NCI-H2196 treated with DMSO at 0.1 percent for 48 hours (cell line): Measurements from ENCODE around the gene CYP27B1.

ENCODE experiments used
- DNase-seq: peaks from one replicate; lab custom pipeline; 2025; ENCODE audit not compliant: unreplicated experiment; lab: John Stamatoyannopoulos, UW

CYP27B1 gene, protein sequence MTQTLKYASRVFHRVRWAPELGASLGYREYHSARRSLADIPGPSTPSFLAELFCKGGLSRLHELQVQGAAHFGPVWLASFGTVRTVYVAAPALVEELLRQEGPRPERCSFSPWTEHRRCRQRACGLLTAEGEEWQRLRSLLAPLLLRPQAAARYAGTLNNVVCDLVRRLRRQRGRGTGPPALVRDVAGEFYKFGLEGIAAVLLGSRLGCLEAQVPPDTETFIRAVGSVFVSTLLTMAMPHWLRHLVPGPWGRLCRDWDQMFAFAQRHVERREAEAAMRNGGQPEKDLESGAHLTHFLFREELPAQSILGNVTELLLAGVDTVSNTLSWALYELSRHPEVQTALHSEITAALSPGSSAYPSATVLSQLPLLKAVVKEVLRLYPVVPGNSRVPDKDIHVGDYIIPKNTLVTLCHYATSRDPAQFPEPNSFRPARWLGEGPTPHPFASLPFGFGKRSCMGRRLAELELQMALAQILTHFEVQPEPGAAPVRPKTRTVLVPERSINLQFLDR

DNA sequence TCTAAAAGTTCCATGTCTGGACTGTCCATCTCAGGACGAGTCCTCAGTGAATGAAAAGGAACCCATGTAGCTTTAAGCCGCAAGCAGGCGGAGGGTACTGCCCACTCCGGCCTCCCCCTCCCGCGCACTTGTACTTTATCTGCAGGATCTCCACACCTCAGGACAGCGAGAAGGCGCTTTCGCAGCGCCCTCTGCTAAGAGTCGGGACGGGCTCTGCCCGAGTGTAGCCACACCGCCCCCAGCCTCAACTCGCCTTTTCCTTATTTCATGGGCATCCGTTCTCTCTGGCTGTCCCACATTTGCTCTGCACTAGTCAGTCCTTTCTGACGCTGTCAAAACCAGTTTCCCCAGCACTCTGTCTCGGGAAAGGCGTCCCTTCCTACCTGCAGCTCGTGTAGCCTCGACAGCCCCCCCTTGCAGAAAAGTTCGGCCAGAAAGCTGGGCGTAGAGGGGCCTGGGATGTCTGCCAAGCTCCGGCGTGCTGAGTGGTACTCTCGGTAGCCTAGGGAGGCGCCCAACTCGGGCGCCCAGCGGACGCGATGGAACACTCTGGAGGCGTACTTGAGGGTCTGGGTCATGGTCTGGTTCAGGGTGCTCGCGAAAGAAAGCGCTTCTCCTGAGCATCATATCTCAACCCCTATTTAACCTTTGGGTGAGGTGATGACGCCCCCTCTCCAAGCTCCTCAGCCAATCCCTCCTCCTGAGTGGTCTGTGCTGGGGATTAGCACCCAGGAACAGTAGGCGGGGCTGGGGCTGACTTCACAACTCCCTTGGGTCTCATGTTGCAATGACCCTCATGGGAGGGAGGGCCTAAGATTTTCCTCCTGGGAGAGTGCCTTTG, at the start of gene CYP27B1:
Gene CYP27B1 (minus strand): TSS at position 615 of the 841 bp plus-strand sequence. CDS start 37 bp downstream, at position 578.
- DNase-seq: no peak

DNA sequence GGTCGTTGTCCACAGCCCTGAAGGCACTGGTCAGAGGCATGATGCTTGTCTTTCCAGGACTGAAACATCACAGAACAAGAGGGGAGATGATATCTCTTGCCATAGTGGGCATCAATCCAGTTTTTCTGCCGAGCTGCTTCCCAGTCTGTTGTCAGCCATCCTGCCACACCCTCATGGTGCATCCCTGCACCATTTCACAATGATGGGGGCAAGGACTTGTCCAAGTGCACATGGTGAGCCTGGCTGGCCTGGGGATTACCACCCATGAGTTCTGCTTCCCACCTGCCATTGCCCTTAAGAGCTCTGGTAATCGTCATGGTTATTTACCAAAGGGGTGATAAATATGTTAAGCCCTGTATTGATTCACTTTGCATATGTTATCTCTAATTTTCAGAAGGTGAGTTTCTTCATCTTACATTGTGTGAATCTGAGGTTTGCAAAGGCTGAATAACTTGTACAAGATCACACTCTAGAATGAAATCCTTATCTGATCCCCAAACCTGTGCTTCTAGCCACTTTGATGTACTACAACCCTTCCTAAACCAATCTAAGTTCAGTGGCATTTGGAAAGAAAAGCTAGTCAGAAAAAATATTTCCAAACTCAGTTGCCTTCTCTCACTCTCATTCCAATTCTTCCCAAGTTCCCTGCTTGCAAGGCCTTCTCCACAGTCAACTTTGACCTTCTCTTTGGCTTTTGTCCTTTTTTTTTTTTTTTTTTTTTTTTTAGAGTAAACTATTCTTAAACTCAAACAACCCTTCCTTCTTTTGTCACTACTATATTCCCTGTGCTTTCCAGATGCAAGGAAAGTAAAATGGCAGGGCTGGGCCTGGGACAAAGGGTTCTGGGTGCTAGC, 49.4 kb upstream of the CYP27B1 start:
- peak; percentile 80 for DNase-seq

DNA sequence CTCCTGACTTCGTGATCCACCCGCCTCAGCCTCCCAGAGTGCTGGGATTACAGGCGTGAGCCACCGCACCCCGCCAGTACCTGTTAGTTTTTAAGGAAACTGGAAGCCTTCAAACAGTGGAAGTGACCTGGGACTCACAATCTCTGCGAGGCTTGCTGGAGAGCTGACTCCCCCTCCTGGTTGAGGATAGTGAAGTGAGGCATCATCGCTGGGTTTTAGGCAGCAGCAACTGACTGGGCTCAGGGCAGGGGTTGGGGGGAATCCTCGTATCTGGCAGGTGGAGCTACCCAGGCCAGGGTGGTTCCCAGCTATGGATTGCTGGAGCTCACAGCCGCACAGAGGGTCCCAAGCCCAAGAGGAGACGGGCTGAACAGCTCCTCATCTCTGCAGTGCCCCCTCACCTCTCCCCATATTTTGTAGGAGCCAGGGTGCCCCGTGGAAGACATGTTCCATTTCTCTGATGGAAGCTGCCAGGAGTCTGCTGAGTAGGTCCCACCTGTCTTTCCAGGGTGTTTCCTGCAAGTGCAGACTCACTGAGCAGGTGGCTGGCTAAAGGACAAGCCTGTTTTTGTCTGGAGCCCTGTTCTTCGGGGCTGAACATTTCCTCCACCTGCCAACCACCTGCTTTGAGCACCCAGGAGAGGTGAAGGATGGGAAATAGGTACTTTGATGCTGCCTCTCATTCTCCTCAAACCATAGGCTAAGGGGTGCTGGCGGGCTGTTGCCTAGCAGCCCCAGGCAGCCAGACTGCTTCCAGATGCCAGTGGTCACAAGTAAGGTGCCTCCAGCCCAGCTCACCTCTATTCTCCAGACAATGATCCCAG, 48.5 kb upstream of the CYP27B1 start:
- DNase-seq: peak; percentile 88

DNA sequence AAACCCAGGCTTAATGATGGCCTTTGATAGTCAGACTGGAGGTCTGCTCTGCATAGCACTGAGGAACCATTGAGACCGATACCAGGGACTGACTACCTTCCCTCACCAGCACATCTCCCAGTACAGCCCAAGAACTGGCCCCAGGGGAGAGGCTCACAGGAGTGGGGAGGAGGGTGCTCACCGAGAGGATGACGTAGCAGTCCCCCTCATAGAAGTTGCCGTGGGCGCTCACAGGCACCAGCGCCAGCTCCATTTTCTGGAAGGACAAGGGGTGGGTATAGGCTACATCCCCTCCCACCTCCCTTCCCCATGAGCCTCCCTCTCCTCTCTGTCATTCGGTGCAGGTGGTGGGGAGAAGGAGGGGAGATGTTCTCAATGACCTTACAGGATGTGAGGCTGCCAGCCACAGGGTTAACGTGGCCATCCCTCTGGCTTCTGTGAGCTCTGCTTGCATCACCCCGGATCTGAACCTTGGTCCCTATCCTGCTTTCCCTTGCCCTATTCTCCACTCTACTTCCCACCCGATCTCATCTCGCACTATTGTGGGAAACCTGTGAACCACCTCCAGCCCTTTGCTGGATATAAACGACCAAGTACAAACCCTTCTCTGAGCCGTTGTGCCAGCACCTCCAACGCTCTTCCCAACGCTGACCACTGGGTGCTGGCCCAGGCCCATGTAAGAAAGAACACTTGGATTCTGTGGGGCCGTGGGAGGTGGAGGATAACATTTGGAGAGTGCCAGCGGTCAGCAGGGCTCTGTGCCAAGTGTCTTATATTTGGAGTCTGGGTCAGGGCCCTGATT, 47.3 kb upstream of the CYP27B1 start:
- no peak for DNase-seq

DNA sequence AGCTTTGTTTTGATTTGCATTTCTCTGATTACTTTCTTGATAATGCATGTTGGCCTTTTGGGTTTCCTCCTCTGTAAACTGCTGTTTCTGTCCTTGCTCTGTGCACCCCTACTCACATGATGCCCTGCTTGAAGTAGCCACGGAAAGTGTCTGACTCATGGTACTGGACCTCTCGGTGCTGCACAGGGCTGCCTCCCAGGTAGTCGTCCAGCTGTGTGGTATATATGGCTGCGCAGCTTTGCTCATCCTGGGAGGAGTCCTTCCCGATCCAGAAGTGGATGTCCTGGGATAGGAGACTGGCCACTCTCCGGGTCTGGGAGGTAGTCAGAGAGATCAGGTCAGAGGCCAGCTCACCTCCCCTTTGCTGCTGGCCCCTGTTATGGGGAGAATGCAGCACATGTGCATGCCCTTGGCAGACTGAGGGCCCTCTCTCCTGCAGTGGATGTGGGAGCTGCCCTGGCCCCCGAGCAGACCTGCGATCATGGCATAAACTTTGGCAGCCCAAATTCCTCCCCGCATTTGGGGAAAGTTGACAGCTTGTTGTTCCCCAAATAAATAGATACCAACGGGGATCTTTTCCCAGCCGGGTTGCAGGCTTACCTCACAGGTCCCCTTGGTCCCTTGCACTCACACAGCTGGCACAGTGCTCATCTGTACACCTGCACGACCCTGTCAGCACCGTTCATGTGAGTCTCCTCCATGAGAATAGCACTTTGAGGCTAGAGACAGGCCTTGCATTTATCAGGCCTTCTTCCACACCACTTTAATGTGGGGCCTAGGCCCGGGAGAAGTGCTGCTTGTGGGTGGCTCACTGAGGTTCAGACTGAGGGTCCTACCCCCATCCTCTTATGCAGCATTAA, 46.5 kb upstream of the CYP27B1 start:
- DNase-seq: no peak

DNA sequence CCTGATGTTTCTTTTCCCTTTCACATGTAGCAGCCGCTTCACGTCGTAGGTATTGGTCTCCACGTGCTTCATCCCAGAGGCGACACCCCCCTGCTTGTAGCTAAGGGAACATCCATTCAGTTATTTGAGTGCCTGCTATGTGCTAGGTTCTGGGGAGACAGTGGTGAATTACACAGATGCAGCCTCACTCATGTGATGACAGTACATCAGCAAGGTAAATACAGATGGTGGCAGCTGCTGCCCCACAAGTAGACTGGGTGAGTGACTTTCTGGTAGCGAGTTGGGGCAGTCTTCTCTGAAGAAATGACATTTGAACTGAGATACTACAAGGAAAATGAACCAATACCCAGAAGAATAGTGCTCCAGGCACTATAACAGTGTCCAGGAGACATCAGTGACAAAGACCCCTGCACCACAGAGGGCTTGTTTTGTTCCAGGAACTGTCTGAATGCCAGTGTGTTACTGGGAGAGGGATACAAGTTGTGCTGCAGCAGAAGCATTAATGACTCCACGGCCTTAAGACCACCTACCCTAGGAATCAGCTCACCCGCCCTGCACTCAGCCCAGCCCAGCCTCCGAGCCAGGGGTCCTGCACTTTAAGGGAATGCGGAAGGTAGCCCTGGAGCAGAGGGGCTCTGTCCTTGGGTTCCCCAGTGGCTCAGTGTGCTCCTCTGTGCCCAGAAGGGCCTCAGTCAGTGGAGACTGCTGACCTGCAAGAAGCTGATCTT, 44.3 kb upstream of the CYP27B1 start:
- no peak for DNase-seq

DNA sequence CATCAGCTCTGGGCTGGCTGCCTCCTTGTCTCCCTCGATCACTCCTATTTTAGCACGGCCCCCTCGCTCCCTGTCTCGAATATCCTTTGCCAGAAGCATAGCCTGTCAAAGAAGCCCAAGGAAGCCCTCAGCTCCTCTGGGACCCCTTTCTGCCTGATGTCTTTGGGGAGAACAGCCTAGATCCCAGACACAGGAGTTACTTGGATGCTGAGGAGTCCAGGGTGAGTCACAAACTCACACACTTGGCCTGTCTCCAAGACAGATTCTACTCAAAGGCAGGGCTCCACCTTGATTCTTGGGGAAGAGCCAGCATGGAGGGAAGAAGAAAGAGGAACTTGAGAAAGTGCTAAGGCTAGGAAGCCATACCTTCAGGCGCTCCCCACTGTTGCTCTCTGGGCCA, 43.6 kb upstream of the CYP27B1 start:
- no peak for DNase-seq

DNA sequence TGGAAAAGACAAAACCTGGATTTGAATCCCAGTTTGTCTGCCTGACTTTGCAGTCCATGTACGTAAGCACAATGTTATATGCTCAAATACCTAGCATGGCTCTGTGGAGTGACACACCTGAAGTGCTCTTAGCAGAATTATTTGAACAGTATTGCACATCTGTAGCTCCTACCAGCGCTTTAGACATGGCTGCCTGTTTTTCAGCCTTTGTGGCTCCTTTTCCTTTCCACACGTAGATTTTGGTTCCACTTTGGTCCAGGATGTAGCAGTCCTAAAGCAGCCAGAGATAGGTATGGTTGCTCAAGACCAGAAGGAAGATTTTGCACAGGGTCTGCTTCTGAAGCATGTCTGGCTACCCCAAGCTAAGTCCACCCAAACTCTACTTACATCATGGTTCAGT, 42.5 kb upstream of the CYP27B1 start:
- no peak for DNase-seq

DNA sequence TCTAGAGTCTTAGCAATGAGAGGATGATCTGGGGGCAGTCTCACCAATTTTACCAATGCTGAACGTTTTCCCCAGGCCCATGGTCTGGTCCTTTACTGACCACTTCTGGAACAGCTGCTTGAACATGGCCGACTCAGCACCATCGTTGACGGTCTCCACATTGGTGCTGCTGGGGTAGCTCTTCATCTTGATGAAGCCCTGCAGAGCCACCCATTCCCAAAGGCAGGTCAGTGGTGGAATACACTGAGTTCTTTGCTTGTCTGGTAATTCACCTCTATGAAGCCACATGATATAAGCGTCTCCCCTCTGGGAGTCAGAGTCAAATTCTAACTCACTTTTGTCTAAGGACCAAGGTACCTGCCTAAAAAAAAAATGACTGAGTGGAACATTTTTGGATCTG, 41.5 kb upstream of the CYP27B1 start:
- no peak for DNase-seq

DNA sequence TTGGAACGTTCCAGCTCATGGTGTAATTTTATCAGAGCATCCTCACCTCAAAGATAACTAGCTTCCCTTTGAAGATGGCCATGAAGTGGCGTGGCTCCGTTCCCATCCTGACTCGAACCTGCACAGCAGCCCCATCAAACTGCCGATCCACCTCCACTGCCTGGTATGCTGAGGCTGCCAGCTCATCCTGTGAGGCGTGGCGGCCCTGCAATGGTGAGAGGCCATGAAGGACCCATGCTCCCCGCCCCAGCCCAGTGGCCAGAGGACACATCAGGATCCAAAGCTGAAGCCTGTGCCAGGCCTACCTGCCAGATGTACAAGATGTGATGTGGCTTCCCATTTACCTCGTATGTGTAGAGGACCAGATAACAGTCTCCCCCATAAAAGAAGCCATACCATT, 40.4 kb upstream of the CYP27B1 start:
- no peak for DNase-seq

DNA sequence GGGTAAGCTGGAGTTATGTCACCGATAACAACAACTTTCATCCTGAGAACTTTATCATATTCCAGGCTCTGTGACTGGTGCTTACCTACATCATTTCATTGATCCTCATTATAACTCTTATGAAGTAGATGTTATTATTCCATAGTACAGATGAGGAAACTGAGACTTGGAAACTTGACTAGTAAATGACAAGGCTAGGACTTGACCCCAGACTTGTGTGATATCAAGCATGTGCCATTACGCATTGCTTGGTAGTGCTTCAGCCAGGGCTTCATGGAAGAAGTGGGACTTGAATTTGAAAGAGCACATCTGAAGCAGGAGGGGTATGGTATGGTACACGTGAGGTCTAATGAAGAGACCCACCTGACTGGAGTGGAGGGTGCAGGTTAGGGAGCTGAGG, 39.8 kb upstream of the CYP27B1 start:
- DNase-seq: no peak

DNA sequence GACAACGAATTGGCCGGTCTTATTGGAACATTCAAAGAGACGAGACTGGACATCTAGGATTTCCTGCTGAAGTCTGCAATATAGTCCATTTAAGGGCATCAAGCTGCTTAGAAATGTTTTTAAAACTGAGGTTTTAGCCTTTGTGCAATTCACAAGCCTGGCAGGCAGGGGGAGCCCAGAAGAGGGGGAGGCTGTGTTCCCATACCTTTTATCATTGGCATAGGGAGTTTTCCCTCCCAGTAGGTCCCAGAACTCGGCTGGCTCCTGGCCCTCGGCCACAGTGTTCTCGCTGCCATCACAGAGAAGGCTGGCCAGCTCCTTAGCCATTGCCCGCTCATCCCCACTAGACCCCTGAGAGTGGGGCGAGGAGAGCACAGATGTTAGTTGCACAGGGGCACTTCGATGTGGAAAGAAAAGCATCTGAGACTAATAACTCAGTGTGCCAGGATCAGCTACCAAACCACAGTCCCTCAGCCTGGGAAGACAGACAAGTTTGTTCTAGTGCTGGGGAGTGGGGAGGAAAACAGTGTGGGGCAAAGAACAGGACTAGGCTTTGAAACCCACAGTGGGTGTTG, 36.5 kb upstream of the CYP27B1 start:
- DNase-seq: peak; percentile 54

DNA sequence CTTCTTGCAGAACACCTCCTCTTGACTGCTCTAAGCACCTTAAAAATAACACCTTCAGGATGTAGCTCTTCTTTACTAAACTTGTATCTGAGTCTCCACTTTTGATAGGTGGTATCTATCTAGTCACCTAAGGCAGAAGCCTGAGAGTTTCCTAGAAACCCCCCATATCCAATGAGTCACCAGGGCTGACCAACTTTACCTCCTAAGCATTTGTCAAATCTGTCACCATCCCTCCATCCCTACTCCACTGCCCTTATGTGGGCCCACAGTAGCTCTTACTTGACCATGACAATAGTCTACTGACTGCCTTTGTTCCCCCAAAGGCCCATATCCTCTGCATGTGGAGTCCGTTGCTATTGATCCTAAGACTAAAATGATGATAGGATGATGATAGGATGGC, 35.7 kb upstream of the CYP27B1 start:
- DNase-seq: no peak

DNA sequence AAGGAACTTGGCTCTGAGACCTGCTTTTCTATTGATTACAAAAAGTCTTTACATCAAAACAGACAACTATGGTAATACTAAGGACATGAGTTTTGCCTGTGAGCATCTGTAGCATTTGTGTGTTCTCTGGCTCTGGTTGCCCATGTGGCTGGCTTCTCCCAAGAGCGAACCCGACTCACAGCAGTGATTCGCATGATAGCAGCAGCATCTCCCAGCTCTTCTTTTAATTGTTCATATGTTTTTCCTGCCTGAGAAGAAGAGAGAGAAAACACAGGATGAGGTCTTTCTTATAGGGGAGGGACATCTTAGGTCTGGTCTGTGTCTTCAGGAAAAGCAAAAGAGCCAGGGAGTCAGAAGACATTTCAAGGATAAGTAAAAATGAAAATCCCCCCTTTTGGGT, 34.1 kb upstream of the CYP27B1 start:
- DNase-seq: no peak

DNA sequence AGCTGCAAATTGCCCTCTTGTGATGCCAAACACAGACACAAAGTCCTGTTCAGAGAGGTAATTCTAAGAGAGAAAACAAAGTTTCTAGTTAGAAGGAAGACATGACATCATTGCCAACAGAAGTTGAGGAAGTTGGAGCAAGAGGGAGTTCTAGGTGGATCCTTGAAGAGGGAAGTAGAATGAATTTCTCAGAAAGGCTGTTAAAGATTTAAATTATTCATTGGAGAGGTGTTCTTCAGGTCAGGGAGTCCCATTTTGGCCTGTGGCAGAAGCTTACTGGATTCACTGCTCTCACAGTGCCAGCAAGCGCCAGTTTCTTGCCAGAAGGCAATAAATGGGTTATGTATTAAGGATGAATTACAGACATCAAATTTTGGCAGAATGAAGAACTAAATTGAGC, 31.1 kb upstream of the CYP27B1 start:
- no peak for DNase-seq

DNA sequence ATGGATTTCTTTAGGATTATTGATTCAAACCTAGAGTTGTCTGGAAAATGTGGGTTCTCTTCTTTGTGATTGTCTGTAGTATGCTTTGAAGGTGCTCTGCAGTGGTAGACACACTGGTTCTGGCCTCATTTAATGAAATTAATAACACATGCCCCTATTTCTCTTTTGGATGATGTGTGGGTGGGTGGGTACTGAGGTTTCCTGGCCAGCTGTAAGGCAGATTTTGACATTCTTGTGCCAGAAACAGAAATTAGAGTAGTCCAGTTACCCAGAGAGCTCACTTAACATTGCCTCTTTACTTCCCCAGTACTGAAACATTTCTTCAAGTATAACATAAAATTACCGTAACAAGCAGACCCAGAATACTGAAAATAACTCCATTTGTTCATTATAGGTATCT, 30.1 kb upstream of the CYP27B1 start:
- no peak for DNase-seq

DNA sequence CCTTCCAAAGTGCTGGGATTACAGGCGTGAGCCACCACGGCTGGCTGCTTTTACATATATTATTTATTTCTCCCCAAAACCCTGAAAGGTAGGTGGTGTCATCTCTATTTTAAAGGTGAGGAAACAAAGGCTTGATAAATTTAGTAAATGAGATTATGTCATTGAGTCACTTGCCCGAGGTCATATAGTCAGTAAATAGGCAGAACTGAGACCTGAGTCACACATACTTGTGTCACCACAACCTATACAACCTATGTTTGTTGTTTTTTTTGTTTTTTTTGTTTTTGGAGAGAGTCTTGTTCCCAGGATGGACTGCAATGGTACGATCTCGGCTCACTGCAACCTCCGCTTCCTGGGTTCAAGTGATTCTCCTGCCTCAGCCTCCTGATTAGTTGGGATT, 28.5 kb upstream of the CYP27B1 start:
- no peak for DNase-seq

DNA sequence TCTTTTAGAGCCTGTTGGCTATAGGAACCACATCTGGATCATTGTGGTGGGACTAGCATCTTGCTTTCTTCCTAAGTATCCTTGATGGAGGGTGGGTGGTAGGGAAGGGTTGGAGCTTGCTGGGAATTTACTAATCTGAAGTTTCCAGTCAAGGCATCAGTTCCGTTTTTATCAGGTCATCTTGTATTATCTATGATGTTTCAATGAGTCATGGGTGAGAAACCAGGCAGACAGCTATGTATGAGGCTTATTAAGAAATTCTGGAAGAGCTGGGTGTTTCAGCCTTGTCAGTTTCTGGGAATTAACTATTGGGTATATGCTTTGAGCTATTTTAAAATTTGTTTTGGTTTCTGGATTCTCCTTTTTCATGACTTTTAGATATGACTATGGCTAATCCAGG, 27.0 kb upstream of the CYP27B1 start:
- no peak for DNase-seq
